Endothelial cell of umbilical vein (primary cell): ENCODE results near the gene PRM1. TPM values are rescaled to one million over a fixed set of nuclear protein-coding genes. Genes with fewer than 3 reads are reported as not detected.

ENCODE experiments used
- BruUV-seq: library from RNA; stranded (reverse); fragments of 400-500 nt; replicated peaks from 2 replicates; lab custom pipeline; 2021; lab: Mats Ljungman, UMichigan
- CTCF ChIA-PET: fragments of 300-600, 350-600 bp; sonication (Branson Sonifier 250); formaldehyde crosslinking; loops from one replicate; lab custom pipeline; 2021; ENCODE audit warnings: antibody characterized with exemption, inconsistent platforms; lab: Charles Lee
- POLR2A ChIA-PET: fragments of 300-600, 350-600 bp; sonication (Branson Sonifier 250); formaldehyde crosslinking; loops from one replicate; lab custom pipeline; 2021; ENCODE audit warnings: antibody characterized with exemption, inconsistent platforms; lab: Charles Lee
- DNase-seq: peaks from one replicate; pipeline ENCODE4 v3.0.0-alpha.2; 2011; ENCODE audit warnings: low read depth, low spot score
- FAIRE-seq: peaks from 2 replicates; lab custom pipeline; 2011; peaks lifted over from hg19 to GRCh38; lab: Jason Lieb, UNC
- H2AFZ ChIP-seq: 2 replicates; pipeline ENCODE4 v1.6.0; 2012; ENCODE audit warnings: low read depth, low read length, control low read depth, inconsistent platforms
- H3K27ac ChIP-seq: 2 replicates; pipeline ENCODE4 v1.5.1; 2011; ENCODE audit warnings: low read depth, mild to moderate bottlenecking, control low read depth, low read length, moderate library complexity; ENCODE audit not compliant: insufficient read depth
- H3K27me3 ChIP-seq, 2 experiments: 2 replicates each; pipeline versions ENCODE4 v1.6.0 to v1.6.1; 2011; ENCODE audit warnings: low read length in 2 of 2, mixed read lengths in 1 of 2; ENCODE audit not compliant: control insufficient read depth in 2 of 2, insufficient read depth in 2 of 2
- H3K36me3 ChIP-seq, 2 experiments: 2 replicates in 1 of 2; 3 replicates in 1 of 2; pipeline ENCODE4 v1.5.1; 2011; ENCODE audit warnings: low read length in 2 of 2, mild to moderate bottlenecking in 1 of 2, moderate library complexity in 1 of 2; ENCODE audit not compliant: control insufficient read depth in 2 of 2, insufficient read depth in 2 of 2; ENCODE audit errors: extremely low read depth in 1 of 2
- H3K4me1 ChIP-seq: 3 replicates; pipeline ENCODE4 v1.5.1; 2011; ENCODE audit warnings: mild to moderate bottlenecking, low read length; ENCODE audit not compliant: control insufficient read depth, insufficient read depth; ENCODE audit errors: extremely low read depth
- H3K4me2 ChIP-seq: 2 replicates; pipeline ENCODE4 v1.6.1; 2011; ENCODE audit warnings: low read length, control low read depth, mixed read lengths; ENCODE audit not compliant: insufficient read depth
- H3K4me3 ChIP-seq, 3 experiments: fragments of 200-600 bp in 1 of 3; sonication (generic), shearing (Covaris generic) in 1 of 3; replicated peaks in 1 of 3; 2 replicates each; pipeline ENCODE4 v1.5.1; 2011 to 2016; ENCODE audit warnings: control low read depth in 3 of 3, low read length in 3 of 3, mild to moderate bottlenecking in 2 of 3, inconsistent platforms in 1 of 3, low read depth in 1 of 3, moderate library complexity in 1 of 3; ENCODE audit not compliant: insufficient read depth in 1 of 3
- H3K79me2 ChIP-seq: 2 replicates; pipeline ENCODE4 v1.6.0; 2012; ENCODE audit warnings: low read length, inconsistent platforms; ENCODE audit not compliant: control insufficient read depth, insufficient read depth
- H3K9ac ChIP-seq: replicated peaks from 2 replicates; pipeline ENCODE3; 2011; ENCODE audit warnings: low read length, control low read depth; ENCODE audit not compliant: insufficient read depth; ENCODE audit errors: extremely low read depth
- H3K9me1 ChIP-seq: replicated peaks from 3 replicates; pipeline ENCODE4 v1.6.0; 2011; ENCODE audit warnings: mild to moderate bottlenecking, low read length; ENCODE audit not compliant: control insufficient read depth, insufficient read depth; ENCODE audit errors: extremely low read depth
- H3K9me3 ChIP-seq: replicated peaks from 2 replicates; pipeline ENCODE4 v1.5.1; 2012; ENCODE audit warnings: low read length, inconsistent platforms; ENCODE audit not compliant: control insufficient read depth, insufficient read depth
- H4K20me1 ChIP-seq: replicated peaks from 2 replicates; pipeline ENCODE3; 2011; ENCODE audit warnings: mild to moderate bottlenecking, low read length; ENCODE audit not compliant: control insufficient read depth, insufficient read depth; ENCODE audit errors: extremely low read depth
- EZH2 ChIP-seq: IDR thresholded peaks from 2 replicates; pipeline ENCODE4 v1.6.1; 2012; ENCODE audit warnings: borderline replicate concordance, low read depth, mild to moderate bottlenecking, moderate library complexity, low read length, inconsistent platforms; ENCODE audit not compliant: severe bottlenecking
- GATA2 ChIP-seq: IDR thresholded peaks from 2 replicates; pipeline ENCODE4 v1.7.0; 2011; ENCODE audit warnings: low read depth, mild to moderate bottlenecking, moderate library complexity, mixed read lengths, low read length; ENCODE audit not compliant: insufficient read length, insufficient read depth
- MYC ChIP-seq: IDR thresholded peaks from one replicate; pipeline ENCODE4 v1.6.1; 2011; ENCODE audit warnings: mild to moderate bottlenecking, low read depth, low read length
- POLR2A ChIP-seq: IDR thresholded peaks from 2 replicates; pipeline ENCODE4 v1.6.1; 2012; ENCODE audit warnings: low read depth, mild to moderate bottlenecking, control low read depth, low read length
- POLR2AphosphoS5 ChIP-seq: IDR thresholded peaks from 2 replicates; pipeline ENCODE4 v1.6.1; 2012; ENCODE audit warnings: low read depth, mild to moderate bottlenecking, control low read depth, low read length, moderate library complexity; ENCODE audit not compliant: insufficient read depth
- dilution Hi-C: fragments of 300-500 bp; cut with MboI; formaldehyde crosslinking; loops from one replicate; pipeline ENCODE4 v1.15.0; 2019; ENCODE audit warnings: low sequenced_read_pairs; ENCODE audit not compliant: extremely low pct_ligation_motif_present
- intact Hi-C: fragments of 100-400 bp; cut with micrococcal nuclease; formaldehyde crosslinking; loops from one replicate; pipeline ENCODE4 v1.10.0; 2022
- polyA plus RNA-seq, 4 experiments: library from polyadenylated mRNA; depleted of rRNA in 3 of 4; stranded (reverse) in 3 of 4; unstranded in 1 of 4; fragments of >200 nt; gene quantifications; 2 replicates each; pipeline versions ENCODE4 v1.2.1 to v1.2.3, GENCODE V29; 2011 to 2012; ENCODE audit warnings: missing spikeins in 1 of 4
- total RNA-seq: library from RNA; stranded (reverse); gene quantifications from 2 replicates; pipeline ENCODE4 v1.2.3, GENCODE V29; 2021
- TF ChIP-seq, protein P1 (sequence below): IDR thresholded peaks from 2 replicates; pipeline ENCODE4 v1.6.1; 2011; ENCODE audit not compliant: insufficient read depth, insufficient read length
- TF ChIP-seq, protein P2 (sequence below), 2 donors: IDR thresholded peaks; 1 replicate in 1 of 2; 2 replicates in 1 of 2; pipeline ENCODE4 v1.5.1; 2011; ENCODE audit warnings: low read length in 2 of 2, mild to moderate bottlenecking in 2 of 2, moderate library complexity in 2 of 2, control low read depth in 1 of 2, inconsistent platforms in 1 of 2, low read depth in 1 of 2; ENCODE audit not compliant: insufficient read depth in 1 of 2; ENCODE audit errors: extremely low read depth in 1 of 2

PRM1 gene
- total and polyA plus RNA-seq, 2 donors (not counting 3 experiments of a cell fraction or from before 2014, with no cell fraction given) = not detected

DNA sequence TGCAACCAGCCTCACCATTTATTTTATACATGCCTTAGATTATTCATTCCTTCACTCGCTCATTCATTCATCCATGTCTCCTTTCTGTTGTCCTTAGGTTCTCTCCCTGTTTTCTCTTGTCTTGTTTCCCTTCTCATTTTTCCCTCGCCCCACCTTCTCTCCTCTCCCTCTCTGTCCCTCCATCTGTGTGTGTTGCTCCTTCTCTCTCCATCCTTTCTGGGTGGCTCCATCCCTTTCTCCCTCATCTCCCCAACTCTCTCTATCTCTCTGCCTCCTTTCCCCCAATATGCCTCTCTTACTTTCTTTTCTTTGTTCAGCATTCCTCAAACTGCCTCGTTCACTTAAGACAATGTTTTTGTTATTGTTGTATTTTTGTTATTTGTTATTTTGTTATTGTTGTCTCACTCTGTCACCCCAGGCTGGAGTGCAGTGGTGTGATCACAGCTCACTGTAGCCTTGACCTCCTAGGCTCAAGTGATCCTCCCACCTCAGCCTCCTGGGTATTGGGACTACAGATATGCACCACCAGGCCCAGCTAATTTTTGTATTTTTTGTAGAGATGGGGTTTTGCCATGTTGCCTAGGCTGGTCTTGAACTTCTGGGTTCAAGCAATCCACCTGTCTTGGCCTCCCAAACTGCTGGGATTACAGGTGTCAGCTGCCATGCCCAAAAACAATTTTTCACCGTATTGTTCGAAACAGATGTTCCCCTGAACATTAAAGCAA lies 39.5 kb downstream of the PRM1 start:
- Histone ChIP-seq H3K36me3 (no peaks in the 10 kb centered on the region), H3K27ac (no peak overlapping the region), H3K79me2 (no peaks in the 10 kb centered on the region), H3K4me2 (no peak overlapping the region), H3K9ac (no peak overlapping the region), H4K20me1 (no peaks in the 10 kb centered on the region), H3K9me1 (no peaks in the 10 kb centered on the region), H3K4me1 (no peaks in the 10 kb centered on the region), H2AFZ (no peak overlapping the region), H3K9me3 (no peaks in the 10 kb centered on the region), H3K4me3 (no peak overlapping the region), H3K27me3 (peaks cover 4 to 6% of the 10 kb centered on the region in 2 experiments)
- DNase-seq (no peak), FAIRE-seq (no peak)
- dilution Hi-C loops (no loop called here), intact Hi-C loops (no loop called here)
- BruUV-seq = no TSS peak
- ChIA-PET POLR2A (no interaction called here), CTCF (no interaction called here)
- TF ChIP-seq POLR2A (no peak), MYC (no peak), POLR2AphosphoS5 (no peak)
- TF ChIP-seq, protein P1, sequence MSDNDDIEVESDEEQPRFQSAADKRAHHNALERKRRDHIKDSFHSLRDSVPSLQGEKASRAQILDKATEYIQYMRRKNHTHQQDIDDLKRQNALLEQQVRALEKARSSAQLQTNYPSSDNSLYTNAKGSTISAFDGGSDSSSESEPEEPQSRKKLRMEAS = no peak

DNA sequence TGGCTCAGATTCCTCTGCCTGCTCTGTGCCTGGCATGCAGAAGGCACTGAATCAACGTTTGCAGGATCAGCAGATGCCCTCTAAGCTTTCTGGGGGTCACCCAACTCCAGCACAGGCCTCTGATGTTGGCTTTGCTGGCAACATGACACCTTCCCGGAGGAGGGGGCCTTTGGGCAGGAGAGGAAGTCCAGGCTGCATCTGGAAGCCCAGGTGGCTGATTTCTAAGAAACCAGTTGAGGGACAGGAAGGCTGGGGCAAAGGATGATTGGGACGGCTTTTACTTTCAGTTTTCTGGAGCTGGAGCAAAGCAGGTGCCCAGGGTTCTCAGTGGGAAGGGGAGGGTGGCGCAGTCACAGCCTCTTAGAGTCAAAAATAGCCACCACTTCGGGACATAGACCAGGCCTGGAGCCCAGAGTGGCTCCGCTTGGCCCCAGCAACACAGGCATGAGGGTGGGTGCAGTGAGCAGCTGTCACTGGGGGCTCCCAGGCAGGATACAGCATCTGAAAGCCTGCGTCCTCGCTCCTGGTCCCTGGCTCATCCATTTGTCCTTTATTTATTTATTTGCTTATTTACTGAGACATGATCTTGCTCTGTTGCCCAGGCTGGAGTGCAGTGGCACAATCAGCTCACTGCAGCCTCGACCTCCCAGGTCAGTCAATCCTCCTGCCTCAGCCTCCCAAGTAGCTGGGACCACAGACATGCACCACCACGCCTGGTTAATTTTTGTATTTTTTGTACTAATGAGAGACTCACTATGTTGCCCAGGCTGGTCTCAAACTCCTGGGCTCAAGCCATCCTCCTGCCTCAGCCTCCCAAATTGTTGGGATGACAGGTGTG lies 40.3 kb downstream of the PRM1 start:
- Histone ChIP-seq H3K9ac (no peak overlapping the region), H4K20me1 (no peaks in the 10 kb centered on the region), H3K9me1 (no peaks in the 10 kb centered on the region), H3K36me3 (no peaks in the 10 kb centered on the region), H3K79me2 (no peaks in the 10 kb centered on the region), H3K4me1 (no peaks in the 10 kb centered on the region), H3K4me2 (no peak overlapping the region), H3K9me3 (no peaks in the 10 kb centered on the region), H3K4me3 (no peak overlapping the region), H3K27me3 (peaks cover 4 to 6% of the 10 kb centered on the region in 2 experiments), H2AFZ (no peak overlapping the region), H3K27ac (no peak overlapping the region)
- BruUV-seq = no TSS peak
- ChIA-PET POLR2A (no interaction called here), CTCF (interaction anchor here (0.7 kb wide), 1 partner anchor 13 kb away, joined by 3 read pairs; no protein-coding TSS in a partner anchor)
- TF ChIP-seq, protein P2, sequence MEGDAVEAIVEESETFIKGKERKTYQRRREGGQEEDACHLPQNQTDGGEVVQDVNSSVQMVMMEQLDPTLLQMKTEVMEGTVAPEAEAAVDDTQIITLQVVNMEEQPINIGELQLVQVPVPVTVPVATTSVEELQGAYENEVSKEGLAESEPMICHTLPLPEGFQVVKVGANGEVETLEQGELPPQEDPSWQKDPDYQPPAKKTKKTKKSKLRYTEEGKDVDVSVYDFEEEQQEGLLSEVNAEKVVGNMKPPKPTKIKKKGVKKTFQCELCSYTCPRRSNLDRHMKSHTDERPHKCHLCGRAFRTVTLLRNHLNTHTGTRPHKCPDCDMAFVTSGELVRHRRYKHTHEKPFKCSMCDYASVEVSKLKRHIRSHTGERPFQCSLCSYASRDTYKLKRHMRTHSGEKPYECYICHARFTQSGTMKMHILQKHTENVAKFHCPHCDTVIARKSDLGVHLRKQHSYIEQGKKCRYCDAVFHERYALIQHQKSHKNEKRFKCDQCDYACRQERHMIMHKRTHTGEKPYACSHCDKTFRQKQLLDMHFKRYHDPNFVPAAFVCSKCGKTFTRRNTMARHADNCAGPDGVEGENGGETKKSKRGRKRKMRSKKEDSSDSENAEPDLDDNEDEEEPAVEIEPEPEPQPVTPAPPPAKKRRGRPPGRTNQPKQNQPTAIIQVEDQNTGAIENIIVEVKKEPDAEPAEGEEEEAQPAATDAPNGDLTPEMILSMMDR (IDR thresholded peaks at IDR 0.05; ENCODE audit: extremely low read depth in 1 of 2, insufficient read depth in 1 of 2, low read depth in 1 of 2, low read length in 2 of 2) = no peak
- no peak for TF ChIP-seq EZH2
- TF ChIP-seq GATA2 = no peak
- no peak for TF ChIP-seq POLR2AphosphoS5
- TF ChIP-seq, protein P1 = no peak
- intact Hi-C loops (no loop called here), dilution Hi-C loops (no loop called here)
- FAIRE-seq (no peak), DNase-seq (no peak)
